GM12878 (cell line): ENCODE measurements around the gene SOSTDC1. TPM values are rescaled to one million over a fixed set of nuclear protein-coding genes. Genes with fewer than 3 reads are reported as not detected.
"Not testable (repeated sequence)": the region's sequence is repeated elsewhere in the genome, so short reads cannot be mapped to it uniquely, and the experiment has no call there.

Experiments used
- ATAC-seq: fragments of 200-7000 bp; cut with Tn5 transposase; 3 replicates; pipeline ENCODE4 v1.9.1; 2020; ENCODE audit warnings: mild to moderate bottlenecking, moderate library complexity
- BruUV-seq: library from RNA; stranded (reverse); fragments of 400-500 nt; replicated peaks from 2 replicates; lab custom pipeline; 2021; lab: Mats Ljungman, UMichigan
- CTCF ChIA-PET: fragments of 300-600 bp; sonication (Branson Sonifier 250); formaldehyde crosslinking; extraction: SDS; loops from one replicate; lab custom pipeline; 2021; ENCODE audit warnings: inconsistent platforms; lab: Yijun Ruan, JAX
- POLR2A ChIA-PET: fragments of 350-600 bp; formaldehyde crosslinking; extraction: SDS; loops from one replicate; lab custom pipeline; 2021; ENCODE audit warnings: inconsistent platforms; lab: Charles Lee
- RAD21 ChIA-PET: fragments of 300-600 bp; sonication (Branson Sonifier 250); formaldehyde crosslinking; loops from one replicate; lab custom pipeline; 2023; ENCODE audit warnings: antibody characterized with exemption; ENCODE audit not compliant: unreplicated experiment; lab: Charles Lee
- SMC1A ChIA-PET: fragments of 300-600 bp; sonication (Branson Sonifier 250); formaldehyde crosslinking; loops from one replicate; lab custom pipeline; 2023; ENCODE audit not compliant: unreplicated experiment, uncharacterized antibody; lab: Charles Lee
- DNase-seq: peaks from one replicate; pipeline ENCODE4 v3.0.0-alpha.2; 2011; ENCODE audit warnings: low read depth, low spot score
- FAIRE-seq: peaks from 3 replicates; lab custom pipeline; 2011; peaks lifted over from hg19 to GRCh38; lab: Jason Lieb, UNC
- H2AFZ ChIP-seq: 2 replicates; pipeline ENCODE4 v1.6.0; 2011; ENCODE audit warnings: low read depth, low read length, control low read depth; ENCODE audit not compliant: control insufficient read depth
- H3K27ac ChIP-seq: 2 replicates; pipeline ENCODE4 v1.5.1; 2011; ENCODE audit warnings: control low read depth; ENCODE audit not compliant: control insufficient read depth, insufficient read depth
- H3K27me3 ChIP-seq, 2 experiments: replicated peaks in 1 of 2; 2 replicates each; pipeline versions ENCODE4 v1.6.0 to v1.6.1; 2011; ENCODE audit warnings: low read length in 1 of 2; ENCODE audit not compliant: control insufficient read depth in 2 of 2, insufficient read depth in 2 of 2
- H3K36me3 ChIP-seq, 2 experiments: 2 replicates each; pipeline ENCODE4 v1.5.1; 2011; ENCODE audit warnings: low read length in 1 of 2; ENCODE audit not compliant: control insufficient read depth in 2 of 2, insufficient read depth in 2 of 2
- H3K4me1 ChIP-seq: 2 replicates; pipeline ENCODE4 v1.6.1; 2011; ENCODE audit warnings: mild to moderate bottlenecking, low read length, moderate library complexity, mixed read lengths; ENCODE audit not compliant: control insufficient read depth, insufficient read depth
- H3K4me2 ChIP-seq: 2 replicates; pipeline ENCODE4 v1.6.0; 2011; ENCODE audit warnings: control low read depth; ENCODE audit not compliant: control insufficient read depth, insufficient read depth
- H3K4me3 ChIP-seq: fragments of 200-600 bp; sonication (generic); 2 replicates; pipeline ENCODE4 v1.5.1; 2016
- H3K79me2 ChIP-seq: 2 replicates; pipeline ENCODE4 v1.6.0; 2011; ENCODE audit warnings: low read length; ENCODE audit not compliant: control insufficient read depth, insufficient read depth
- H3K9ac ChIP-seq: 2 replicates; pipeline ENCODE4 v1.8.0; 2011; ENCODE audit warnings: low read length, control low read depth, mixed read lengths; ENCODE audit not compliant: control insufficient read depth, insufficient read depth
- H3K9me3 ChIP-seq: replicated peaks from 3 replicates; pipeline ENCODE4 v1.5.1; 2011; ENCODE audit warnings: mild to moderate bottlenecking, low read length; ENCODE audit not compliant: control insufficient read depth, insufficient read depth
- H4K20me1 ChIP-seq: 2 replicates; pipeline ENCODE4 v1.6.0; 2011; ENCODE audit not compliant: control insufficient read depth, insufficient read depth
- CBFB ChIP-seq: IDR thresholded peaks from 2 replicates; pipeline ENCODE4 v1.6.1; 2016; ENCODE audit warnings: antibody characterized with exemption, low read depth
- MXI1 ChIP-seq: fragments of 150-350 bp; IDR thresholded peaks from 2 replicates; pipeline ENCODE4 v1.6.1; 2011; ENCODE audit warnings: low read depth, mild to moderate bottlenecking, inconsistent platforms, low read length, improper control_type of control experiment
- MYC ChIP-seq: IDR thresholded peaks from 2 replicates; pipeline ENCODE4 v1.6.1; 2011; ENCODE audit warnings: mild to moderate bottlenecking, low read length, moderate library complexity, inconsistent platforms; ENCODE audit not compliant: insufficient read depth, insufficient replicate concordance, insufficient read length, severe bottlenecking
- PAX8 ChIP-seq: fragments of 450-650 bp; IDR thresholded peaks from 2 replicates; pipeline ENCODE4 v1.6.1; 2017; ENCODE audit warnings: mild to moderate bottlenecking, moderate library complexity
- RCOR1 ChIP-seq: conservative IDR thresholded peaks from 2 replicates; pipeline ENCODE4 v1.6.1; 2012; ENCODE audit warnings: low read depth, low read length, improper control_type of control experiment
- TBL1XR1 ChIP-seq: IDR thresholded peaks from 2 replicates; pipeline ENCODE4 v1.6.1; 2012; ENCODE audit warnings: low read depth, low read length, improper control_type of control experiment
- ZNF592 ChIP-seq: fragments of 450-650 bp; IDR thresholded peaks from 2 replicates; pipeline ENCODE4 v1.6.1; 2017; ENCODE audit warnings: mild to moderate bottlenecking, moderate library complexity
- WGBS: methylation state at CpG from one replicate; pipeline ENCODE4 v1.1.6; 2016; ENCODE audit warnings: low lambda C conversion rate; ENCODE audit not compliant: insufficient replicate concordance, insufficient coverage; ENCODE audit errors: missing lambda C conversion rate; 5-methylcytosine and 5-hydroxymethylcytosine counted together
- in situ Hi-C: fragments of 300-500 bp; cut with MboI; formaldehyde crosslinking; loops from 9 replicates; pipeline ENCODE4 v1.14.3; 2018; ENCODE audit warnings: mixed read lengths
- intact Hi-C: fragments of 100-400 bp; cut with micrococcal nuclease; formaldehyde crosslinking; loops from one replicate; pipeline ENCODE4 v1.14.2; 2022; ENCODE audit not compliant: unreplicated experiment
- polyA plus RNA-seq, 11 experiments: library from polyadenylated mRNA; depleted of rRNA in 4 of 11; unstranded in 6 of 11; stranded (reverse) in 5 of 11; fragments of >200 nt; fragmentation: Nextera tagmentation in 4 of 11; fragmentation: Illumina TruSeq in 1 of 11; extraction: Ambion mirVana in 4 of 11; extraction: Trizol in 1 of 11; gene quantifications; 1 replicate in 1 of 11; 2 replicates in 10 of 11; pipeline versions ENCODE4 v1.2.1 to v1.2.3, GENCODE V29; 2011 to 2016; ENCODE audit warnings: inconsistent platforms in 2 of 11, missing spikeins in 2 of 11, low read depth in 1 of 11
- total RNA-seq, 4 experiments: library from RNA; depleted of rRNA in 3 of 4; stranded (reverse); fragments of >200 nt in 3 of 4; fragmentation: Illumina TruSeq in 1 of 4; extraction: Trizol in 1 of 4; gene quantifications; 2 replicates each; pipeline versions ENCODE4 v1.2.1 to v1.2.3, GENCODE V29; 2013 to 2021

The SOSTDC1 gene
- total and polyA plus RNA-seq, 10 of the 15 experiments (the other 5 are each of a cell fraction or from before 2014, with no cell fraction given), result not detected

- no peak for DNase-seq
- RAD21 ChIA-PET, result no interaction called here
- TF ChIP-seq MXI1 (no peak), TBL1XR1 (no peak), PAX8 (no peak), CBFB (no peak), ZNF592 (no peak), RCOR1 (no peak), MYC (no peak)
- TF ChIP-seq, all 136 proteins: peak for 0
- ChIA-PET POLR2A (no interaction called here), SMC1A (no interaction called here), CTCF (no interaction called here)
- Histone ChIP-seq H3K36me3 (no peaks in the 10 kb centered on the region), H4K20me1 (no peaks in the 10 kb centered on the region), H3K4me2 (no peak overlapping the region), H3K4me3 (no peak overlapping the region), H3K27me3 (no peaks in the 10 kb centered on the region; a peak in 1 of 4 replicates), H3K9ac (no peak overlapping the region), H3K9me3 (no peaks in the 10 kb centered on the region), H3K79me2 (no peaks in the 10 kb centered on the region), H3K4me1 (no peaks in the 10 kb centered on the region), H3K27ac (no peak overlapping the region), H2AFZ (no peak overlapping the region)
- FAIRE-seq, result no peak
- no peak for ATAC-seq
- intact Hi-C loops, result no loop called here
- no TSS peak for BruUV-seq
- in situ Hi-C loops, result no loop called here
Observed at GRCh38 chr7:16509829-16510228, 44.3 kb upstream of the SOSTDC1 start.

- FAIRE-seq, H3K36me3 ChIP-seq, H3K9ac ChIP-seq, H3K4me2 ChIP-seq, H4K20me1 ChIP-seq, in situ Hi-C loops, RAD21 ChIA-PET, CTCF ChIA-PET, BruUV-seq, ATAC-seq, POLR2A ChIA-PET, H3K9me3 ChIP-seq, SMC1A ChIA-PET, H3K79me2 ChIP-seq, H3K27ac ChIP-seq, DNase-seq, H3K27me3 ChIP-seq, H3K4me1 ChIP-seq, intact Hi-C loops, H2AFZ ChIP-seq, H3K4me3 ChIP-seq: not testable (repeated sequence)
- 15% methylated on average over 3 of the region's 5 CpGs for WGBS
Observed at GRCh38 chr7:16506422-16506821, 40.9 kb upstream of the SOSTDC1 start.
